Measurements from ENCODE around the gene NODAL. TPM values are rescaled to one million over a fixed set of nuclear protein-coding genes. Genes with fewer than 3 reads are reported as not detected.

The NODAL gene
- polyA plus RNA-seq, 3 donors, result 0.14 to 0.45 (median 0.33) TPM

DNA sequence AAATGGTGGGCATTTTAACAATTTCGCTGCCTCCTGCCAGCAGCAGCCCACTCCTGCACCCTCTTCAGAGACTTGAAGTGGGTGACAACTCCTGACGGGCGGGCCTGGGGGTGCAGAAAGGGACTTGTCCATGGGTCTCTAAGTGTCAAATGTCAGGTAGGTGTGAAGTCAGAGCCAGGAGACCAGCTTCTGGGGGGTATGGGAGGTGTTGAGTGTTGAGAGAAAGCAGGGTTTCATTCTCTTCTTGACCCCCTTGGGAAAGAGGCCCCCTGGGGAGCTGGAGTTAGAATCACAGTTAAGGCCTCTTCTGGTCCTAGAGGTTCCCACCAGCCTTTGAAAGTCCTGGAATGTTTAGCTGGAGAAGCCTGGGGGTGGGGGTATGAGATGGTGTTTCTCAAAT, 25.5 kb upstream of the NODAL start:
- DNase-seq (ENCODE audit: extremely low read depth in 1 of 11, low read depth in 9 of 11, low spot score in 4 of 11), result no peak

DNA sequence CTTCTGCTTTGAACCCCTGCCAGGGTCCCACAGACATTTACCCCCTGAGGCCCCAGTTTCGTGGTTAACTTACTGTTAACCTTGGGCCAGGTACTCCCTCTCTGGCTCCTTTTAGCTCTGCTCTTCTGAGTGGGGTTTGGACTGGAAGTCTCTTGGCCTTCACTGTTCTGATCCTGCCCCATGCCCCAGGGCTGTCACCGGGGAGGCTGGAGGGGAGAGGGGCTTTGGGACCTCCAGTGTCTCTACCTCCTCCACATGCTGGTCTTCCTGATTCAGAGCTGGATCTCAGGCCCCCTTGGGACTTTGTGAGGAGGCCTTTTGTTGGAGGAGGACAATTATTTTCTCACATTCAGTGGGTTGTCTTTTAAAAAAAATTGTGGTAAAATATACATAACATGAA, 24.4 kb upstream of the NODAL start:
- no peak for DNase-seq (ENCODE audit: extremely low read depth in 1 of 11, low read depth in 9 of 11, low spot score in 4 of 11)

DNA sequence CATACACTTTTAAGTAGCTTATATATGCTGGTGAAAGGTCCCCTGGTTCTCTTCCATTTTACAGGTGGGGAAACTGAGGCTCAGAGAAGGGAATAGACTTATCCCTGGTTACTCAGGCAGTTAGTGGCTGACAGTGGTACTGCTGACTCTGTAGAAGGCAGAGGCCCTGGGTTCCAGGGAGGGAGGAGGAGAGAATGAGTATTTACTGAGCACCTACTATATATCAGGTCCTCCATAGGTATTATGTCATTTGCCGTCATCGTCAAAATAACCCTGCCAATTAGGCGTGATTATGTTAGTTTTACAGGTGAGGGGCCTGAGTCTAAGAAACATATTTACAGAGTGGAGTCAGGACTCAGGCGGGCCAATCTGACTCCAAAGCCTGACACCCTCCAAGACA, 23.8 kb upstream of the NODAL start:
- DNase-seq (ENCODE audit: extremely low read depth in 1 of 11, low read depth in 9 of 11, low spot score in 4 of 11), result no peak

DNA sequence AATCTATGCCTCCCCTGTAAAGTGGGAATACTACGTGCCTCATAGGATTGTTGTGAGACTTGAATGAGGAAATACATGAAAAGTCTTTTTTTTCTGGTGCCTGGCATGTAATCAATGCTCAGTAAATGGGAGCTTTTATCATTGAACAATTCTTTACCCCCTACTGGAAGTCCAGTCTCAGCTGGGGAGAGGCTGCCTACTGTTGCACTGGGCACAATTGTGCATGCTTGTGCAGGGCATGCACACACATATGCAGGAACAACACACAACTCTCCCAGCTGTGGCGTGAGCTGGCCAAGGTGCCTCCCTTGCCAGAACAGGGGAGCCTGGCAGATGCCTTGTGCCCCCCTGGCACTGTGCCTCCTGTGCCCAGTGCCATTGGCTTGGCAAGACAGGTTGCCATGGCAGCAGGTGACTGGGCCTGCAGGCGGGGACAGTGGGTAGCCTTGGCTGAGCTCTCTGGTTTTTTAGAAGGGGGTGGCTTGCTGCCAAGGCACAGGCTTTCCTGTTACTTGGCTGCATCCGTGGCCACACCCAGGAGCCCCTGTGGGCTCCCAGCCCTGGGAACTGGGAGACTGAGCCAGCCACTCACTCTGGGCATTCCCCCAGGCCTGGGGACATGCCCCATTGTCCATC, 21.0 kb upstream of the NODAL start:
- DNase-seq (ENCODE audit: extremely low read depth in 1 of 11, low read depth in 9 of 11, low spot score in 4 of 11), result no peak

DNA sequence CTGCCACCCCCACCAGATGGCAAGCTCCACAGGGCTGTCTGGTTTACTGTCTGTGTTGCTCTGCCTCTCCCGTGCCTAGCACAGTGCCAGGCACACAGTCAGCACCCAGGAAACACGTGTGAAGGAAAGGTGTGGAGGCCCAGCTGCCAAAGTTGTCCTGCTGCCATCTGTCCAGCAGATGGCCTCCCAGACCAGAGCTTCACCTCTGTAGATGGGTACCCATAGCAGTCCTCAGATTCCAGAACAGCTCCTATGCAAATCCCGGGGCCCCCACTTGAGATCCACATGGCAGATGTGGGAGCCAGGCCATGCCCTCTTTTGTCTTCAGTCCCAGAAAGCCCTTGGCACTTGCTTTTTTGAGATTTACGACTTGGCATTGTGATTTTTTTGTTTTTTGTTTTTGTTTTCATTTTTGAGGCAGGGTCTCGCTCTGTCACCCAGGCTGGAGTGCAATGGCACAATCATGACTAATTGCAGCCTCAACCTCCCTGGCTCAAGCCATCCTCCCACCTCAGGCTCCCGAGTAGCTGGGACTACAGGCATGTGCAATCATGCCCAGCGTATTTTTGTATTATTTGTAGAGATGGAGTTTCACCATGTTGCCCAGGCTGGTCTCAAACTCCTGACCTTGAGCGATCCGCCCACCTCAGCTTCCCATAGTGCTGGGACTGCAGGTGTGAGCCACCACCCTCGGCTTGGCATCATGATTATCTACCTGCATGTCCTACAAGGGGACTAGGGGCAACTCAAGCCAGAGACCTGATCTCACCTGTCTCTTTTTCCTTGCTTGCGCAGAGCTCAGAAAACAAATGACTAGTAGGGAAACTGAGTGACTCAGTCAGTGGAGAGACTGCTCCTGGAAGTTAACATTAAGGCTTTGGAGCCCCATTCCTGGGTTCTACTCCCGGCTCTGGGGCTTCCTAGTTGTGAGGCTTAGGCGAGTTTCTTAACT, 20.2 kb upstream of the NODAL start:
- DNase-seq (ENCODE audit: extremely low read depth in 1 of 11, low read depth in 9 of 11, low spot score in 4 of 11), result no peak

DNA sequence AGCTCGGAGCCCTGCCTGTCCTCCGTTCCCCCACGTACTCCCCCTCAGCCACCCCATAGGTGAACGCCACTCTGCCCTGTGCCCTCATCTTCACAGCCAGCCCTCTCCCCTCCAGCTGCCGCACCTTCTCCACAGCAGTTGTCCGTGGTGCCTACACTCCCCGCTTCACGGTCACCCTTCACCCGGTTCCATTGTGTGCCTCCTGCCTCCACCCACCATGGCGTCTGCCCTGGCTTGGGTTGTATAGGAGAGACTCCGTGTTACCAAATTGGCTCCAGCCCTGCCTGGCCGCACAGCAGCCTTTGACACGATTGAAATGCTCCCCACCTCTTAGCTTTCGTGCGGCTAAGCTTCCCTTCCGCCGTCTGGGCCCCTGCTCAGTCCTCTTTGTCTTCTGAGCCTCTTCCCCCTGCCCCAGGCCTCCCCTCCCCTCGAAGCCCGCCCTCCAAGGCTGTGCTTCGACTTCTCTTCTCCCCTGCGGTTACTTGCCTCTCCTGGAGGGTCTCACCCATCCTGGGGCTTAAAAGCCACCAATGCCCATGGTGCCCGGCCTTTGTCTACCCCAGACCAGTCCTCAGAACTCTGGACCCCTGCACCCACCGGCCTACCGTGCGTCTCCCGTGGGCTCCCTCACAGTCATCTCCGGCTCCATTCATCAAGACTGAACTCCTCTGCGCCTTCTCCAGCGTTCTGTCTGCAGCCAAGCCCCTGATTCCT, 18.5 kb upstream of the NODAL start:
- DNase-seq (ENCODE audit: extremely low read depth in 1 of 11, low read depth in 9 of 11, low spot score in 4 of 11), result no peak

DNA sequence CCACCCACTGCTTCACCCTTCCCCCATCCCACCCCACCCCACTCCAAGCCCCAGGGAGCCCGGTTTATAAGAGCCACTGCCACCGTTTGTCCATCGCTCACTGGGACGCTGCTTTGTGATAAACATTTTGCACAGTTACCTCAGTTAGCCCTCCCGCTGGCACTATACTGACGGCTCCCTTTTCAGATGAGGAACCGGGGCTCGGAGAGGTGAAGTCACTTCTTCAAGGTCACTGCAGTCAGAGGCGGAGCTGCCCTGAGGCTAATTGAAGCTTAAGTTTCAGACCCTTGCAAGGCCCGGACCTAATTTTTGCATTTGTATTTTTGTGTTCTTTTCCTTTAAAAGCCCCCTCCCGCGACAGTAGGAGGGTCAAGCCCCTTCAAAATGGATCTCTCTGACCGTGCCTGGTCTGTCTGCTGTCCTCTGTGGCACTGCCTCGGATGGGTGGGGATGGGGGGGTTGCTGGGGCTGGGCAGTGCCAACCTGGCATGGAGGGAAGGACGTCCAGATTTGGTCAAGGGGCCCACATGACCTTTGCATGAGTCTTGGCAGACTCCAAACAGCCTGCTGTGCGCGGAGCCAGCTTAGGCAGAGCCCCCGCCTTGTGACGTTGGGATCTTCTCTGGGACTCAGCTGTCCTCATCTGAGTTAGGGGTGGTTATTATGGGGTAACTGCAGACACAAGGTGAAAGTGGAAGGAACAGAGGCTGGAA, 17.7 kb upstream of the NODAL start:
- no peak for DNase-seq (ENCODE audit: extremely low read depth in 1 of 11, low read depth in 9 of 11, low spot score in 4 of 11)

DNA sequence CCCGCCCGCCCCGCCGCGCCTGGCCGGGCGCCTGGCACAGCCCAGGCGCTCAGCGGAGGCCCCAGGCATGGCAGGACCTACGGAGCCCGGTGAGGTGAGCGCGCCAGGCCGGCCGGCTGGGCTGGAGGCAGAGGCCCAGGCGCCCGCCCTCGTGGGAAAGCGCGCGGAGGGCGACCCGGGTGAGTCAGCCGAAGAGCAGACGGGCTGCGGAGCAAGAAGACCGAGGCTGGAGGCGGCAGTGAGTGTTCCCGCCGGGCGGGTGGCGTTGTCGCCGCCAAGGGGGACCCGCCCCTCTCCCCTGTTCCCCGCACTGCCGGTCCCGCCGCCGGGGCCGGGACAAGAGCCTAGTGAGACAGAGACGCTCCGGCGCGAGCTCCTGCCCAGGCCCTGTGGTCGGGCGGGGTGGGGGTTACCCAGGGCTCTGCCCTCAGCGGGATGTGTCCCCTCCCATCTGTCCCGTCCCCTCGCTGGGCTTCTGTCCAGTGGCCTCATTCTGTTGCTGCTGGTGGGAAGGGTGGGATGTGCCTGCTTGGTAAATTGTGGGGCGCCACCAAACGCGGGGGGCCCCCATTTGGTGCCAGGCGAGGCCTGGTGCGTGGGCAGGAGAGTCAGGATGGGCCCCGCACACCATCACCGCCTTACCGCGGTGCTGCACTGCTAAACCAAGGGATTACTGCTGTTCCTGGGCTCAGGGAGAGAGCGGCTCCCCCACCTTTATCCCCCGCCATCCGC, 17.0 kb upstream of the NODAL start:
- DNase-seq (ENCODE audit: extremely low read depth in 1 of 11, low read depth in 9 of 11, low spot score in 4 of 11), result no peak

DNA sequence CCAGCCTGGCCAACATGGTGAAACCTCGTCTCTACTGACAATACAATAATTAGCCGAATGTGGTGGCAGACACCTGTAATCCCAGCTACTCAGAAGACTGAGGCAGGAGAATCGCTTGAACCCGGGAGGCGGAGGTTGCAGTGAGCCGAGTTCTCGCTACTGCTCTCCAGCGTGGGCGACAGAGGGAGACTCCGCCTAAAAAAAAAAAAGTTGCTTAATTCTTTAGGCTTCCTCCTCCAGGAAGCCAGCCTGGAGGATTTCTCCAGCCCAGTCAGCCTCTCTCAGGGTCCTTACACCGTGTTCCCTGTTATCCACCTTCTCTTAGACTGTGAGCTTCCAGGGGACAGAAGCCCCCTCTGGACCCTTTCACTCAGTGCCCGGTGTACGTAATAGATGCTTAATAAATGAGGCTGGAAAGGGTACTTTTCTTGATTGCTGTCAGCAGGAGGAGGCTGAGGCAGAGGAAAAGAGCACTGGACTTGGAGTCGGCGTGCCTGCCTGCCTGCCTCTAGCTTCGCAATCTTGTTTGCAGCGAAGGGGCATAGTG, 16.4 kb upstream of the NODAL start:
- DNase-seq (ENCODE audit: extremely low read depth in 1 of 11, low read depth in 9 of 11, low spot score in 4 of 11), result no peak

DNA sequence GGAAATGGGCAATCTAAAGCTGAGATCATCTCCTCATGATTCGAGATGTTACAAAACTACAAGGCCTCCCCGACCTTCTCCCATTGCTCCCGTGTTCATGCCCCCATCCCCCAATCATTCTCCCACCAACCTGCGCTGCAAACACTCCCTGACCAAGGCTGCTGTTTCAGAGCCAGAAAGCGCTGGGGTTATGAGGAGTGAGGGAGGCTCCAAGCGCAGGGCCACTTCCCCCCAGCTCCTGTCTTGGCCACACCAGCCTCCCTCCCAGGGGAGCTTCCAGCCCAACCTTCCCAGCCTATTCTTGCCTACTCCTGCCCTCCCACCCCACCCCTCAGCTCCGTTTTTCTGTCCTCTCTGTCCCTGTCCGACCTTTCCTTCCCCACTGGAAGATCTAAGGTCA, 14.7 kb upstream of the NODAL start:
- no peak for DNase-seq (ENCODE audit: extremely low read depth in 1 of 11, low read depth in 9 of 11, low spot score in 4 of 11)

DNA sequence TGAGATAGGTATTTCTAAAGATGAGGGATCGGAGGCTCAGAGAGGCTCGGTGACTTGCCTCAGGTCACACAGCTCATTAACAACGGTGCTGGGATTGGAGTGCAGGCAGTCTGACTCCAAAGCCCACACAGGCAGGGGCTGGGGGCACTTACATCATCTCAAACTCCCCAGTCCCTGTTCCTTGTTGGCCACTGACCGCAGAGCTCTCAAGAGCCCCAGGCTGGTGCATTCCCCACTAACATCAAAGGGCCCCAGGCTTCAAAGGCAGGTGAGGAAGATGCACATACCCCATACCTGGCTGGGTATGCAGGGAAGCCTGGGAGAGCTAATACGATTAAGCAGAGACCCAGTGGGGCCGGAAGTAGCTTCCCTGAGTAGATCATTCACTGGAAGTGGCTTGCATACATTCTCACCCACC, 13.7 kb upstream of the NODAL start:
- no peak for DNase-seq (ENCODE audit: extremely low read depth in 1 of 11, low read depth in 9 of 11, low spot score in 4 of 11)

DNA sequence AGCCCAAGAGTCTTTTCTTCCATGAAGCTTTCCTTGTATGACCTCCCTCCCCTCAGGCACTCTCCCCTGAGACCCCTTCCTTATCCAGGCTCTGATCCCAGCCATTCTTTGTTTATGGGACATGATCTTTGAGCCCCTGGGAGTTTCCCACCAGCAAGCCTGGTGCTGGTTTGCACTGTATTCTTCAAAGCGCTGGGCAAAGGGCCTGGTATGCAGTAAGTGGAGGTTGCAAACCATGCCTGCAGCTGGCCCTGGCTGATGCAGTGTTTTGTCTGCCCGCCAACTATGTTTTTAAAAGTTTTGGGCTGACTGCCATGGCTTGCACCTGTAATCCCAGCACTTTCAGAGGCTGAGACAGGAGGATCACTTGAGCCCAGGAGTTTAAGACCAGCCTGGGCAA, 6.8 kb upstream of the NODAL start:
- DNase-seq (ENCODE audit: extremely low read depth in 1 of 11, low read depth in 9 of 11, low spot score in 4 of 11), result no peak

DNA sequence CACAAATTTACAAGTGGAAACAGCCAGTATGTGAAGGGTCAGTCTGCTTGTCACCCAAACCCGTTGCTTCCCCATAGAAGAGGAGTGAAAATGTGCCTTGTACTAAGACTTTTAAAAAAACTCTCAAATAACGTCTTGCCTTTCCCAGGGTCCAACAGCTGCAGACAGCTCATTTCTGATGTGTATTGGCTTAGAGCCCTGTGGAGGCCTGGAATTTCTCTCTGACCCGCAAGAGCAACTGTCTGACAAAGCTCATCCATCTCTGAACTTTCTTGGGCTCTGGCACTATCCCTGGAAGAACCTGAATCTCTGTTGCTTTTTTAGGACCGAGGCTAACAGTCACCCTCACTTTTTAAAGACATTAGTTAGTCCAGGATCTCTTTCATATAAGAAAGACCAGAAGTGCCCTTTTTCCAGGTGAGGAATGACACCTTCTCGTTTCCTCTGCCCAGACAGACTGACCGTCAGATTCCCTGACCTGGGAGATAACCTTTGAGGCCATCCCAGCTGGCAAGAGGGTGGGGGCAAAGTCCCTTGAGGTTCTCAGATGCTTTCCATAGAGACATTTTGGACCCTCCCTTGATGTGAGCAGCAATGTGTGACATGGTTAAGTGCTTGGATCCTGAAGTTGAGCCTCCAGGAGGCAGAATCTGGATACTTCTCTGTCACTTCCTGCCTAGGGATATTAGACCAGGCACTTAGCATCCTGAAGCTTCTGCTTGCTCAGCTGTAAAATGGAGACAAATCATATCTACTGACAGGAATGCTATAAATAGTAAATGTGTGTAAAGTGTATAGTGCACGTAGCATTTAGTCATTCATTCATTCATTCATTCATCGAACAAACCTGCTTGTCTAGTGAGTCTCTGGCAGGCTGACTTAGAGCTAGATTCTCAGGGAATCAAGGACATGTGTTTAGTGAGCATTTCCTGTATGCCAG, 4.5 kb upstream of the NODAL start:
- DNase-seq (ENCODE audit: extremely low read depth in 1 of 11, low read depth in 9 of 11, low spot score in 4 of 11), result no peak

DNA sequence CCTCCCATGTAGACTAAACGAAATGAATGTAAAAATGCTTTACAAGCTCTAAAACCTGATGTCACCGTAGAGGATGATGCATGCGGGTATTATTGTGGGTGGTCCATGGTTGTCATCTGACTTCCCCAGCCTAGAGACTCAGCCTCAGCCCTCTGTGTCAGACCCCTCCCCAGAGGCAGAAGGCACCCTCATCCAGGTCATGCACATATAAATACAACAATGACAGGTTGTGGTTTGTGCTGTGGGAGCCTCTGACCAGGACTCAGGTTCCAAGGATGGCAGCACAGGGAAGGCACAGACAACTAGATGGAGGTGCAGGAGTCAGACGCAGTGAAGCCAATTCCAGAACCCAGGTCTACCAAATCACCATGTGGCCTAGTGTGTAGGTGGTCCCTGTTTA, 3.3 kb upstream of the NODAL start:
- DNase-seq (ENCODE audit: extremely low read depth in 1 of 11, low read depth in 9 of 11, low spot score in 4 of 11), result no peak

DNA sequence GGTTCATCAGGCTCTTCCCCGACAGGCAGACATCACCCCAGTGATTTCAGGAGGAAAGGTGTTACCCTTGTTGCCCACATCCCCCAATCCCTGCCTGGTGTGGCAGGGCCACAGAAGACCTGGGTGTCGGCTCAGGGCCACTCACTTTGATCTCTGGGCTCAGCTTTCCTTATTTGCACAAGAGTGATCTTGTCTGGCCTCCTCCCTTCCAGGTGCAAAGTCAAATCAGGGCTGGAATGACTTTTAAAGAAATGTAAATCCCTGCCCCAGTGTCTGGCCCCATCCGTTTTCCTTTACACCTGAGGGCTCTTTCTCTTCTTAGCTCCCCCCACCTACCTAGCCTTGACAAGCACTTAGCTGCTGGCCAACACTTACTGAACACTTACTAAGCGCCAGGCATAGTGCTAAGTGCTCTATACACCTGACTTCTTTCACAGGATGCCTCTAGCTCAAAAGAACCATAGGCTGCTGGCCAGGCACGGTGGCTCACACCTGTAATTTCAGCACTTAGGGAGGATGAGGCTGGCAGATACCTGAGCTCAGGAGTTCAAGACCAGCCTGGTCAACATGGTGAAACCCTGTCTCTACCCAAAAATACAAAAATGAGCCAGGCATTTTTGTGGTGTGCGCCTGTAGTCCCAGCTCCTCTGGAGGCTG, 979 bp upstream of the NODAL start:
- DNase-seq (ENCODE audit: extremely low read depth in 1 of 11, low read depth in 9 of 11, low spot score in 4 of 11), result no peak

DNA sequence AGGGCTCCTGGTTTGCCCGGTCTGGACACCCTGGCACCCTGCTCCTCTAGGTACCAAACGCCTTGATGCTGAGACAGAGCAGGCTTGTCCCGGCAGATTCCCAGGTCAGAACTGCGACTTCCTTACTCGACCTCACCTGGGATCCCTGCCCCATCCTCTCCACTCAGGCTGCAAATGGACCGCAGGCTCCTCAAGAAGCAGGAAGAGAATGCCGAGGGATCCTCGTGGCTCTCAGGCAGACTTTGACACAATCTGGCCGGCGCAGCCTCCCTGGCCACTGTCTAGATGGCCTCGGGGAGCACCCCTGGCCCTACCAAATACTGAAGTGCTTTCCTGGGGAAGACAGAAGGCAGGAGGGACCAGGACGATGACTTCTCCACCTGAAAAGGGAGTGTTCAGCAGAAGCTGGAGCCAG, 421 bp upstream of the NODAL start:
- no peak for DNase-seq (ENCODE audit: extremely low read depth in 1 of 11, low read depth in 9 of 11, low spot score in 4 of 11)
